ENCODE results near the gene TXNRD2. TPM values are rescaled to one million over a fixed set of nuclear protein-coding genes. Genes with fewer than 3 reads are reported as not detected.

The TXNRD2 gene
- total RNA-seq, 1 experiment from 2014 or later: 23.0 TPM

- ATAC-seq: peak; percentile 21
- Histone ChIP-seq H3K4me2 (ENCODE audit: low read length) (peak overlapping the region; percentile 99), H3K9ac (ENCODE audit: low read length) (peak overlapping the region; percentile 8; the same call in 1 of the 2 replicates), H2AFZ (ENCODE audit: low read length) (no peak overlapping the region), H3K4me1 (ENCODE audit: insufficient read depth, low read length) (peaks cover 52% of the 10 kb centered on the region), H3K27me3 (ENCODE audit: low read length) (no peaks in the 10 kb centered on the region), H4K20me1 (ENCODE audit: low read length) (peaks cover 24% of the 10 kb centered on the region), H3K9me2 (replicated peaks; ENCODE audit: low read length) (no peaks in the 10 kb centered on the region), H3K4me3 (ENCODE audit: low read length) (peak overlapping the region; percentile 12; the same call in 1 of the 2 replicates), H3K36me3 (ENCODE audit: low read depth, low read length) (peaks cover 10% of the 10 kb centered on the region; the same call in 1 of the 2 replicates), H3K79me2 (ENCODE audit: low read length) (peaks cover 69% of the 10 kb centered on the region), H3K27ac (ENCODE audit: low read length) (peak overlapping the region; percentile 77), H3F3A (ENCODE audit: low read length, unreplicated experiment) (no peaks in the 10 kb centered on the region), H3K9me3 (ENCODE audit: low read length) (no peaks in the 10 kb centered on the region)
- no TSS peak for BruUV-seq (replicated peaks)
- peak; percentile 85 for DNase-seq
- ChIA-PET CTCF (no interaction called here), POLR2A (ENCODE audit: unreplicated experiment) (no interaction called here)
- TF ChIP-seq EZH2 (IDR thresholded peaks at IDR 0.05; ENCODE audit: low read length, unreplicated experiment) (no peak), CTCF (conservative IDR thresholded peaks at IDR 0.05; ENCODE audit: low read depth, low read length) (no peak), EZH2phosphoT487 (IDR thresholded peaks at IDR 0.05; ENCODE audit: borderline replicate concordance, low read length) (no peak)
- intact Hi-C loops (cut with micrococcal nuclease): loop anchor here (10.0 kb wide), 1 partner anchor 85 kb away; the partner anchor contains the start of gene TBX1
These were observed 91.5 kb downstream of the TXNRD2 start for GRCh38 chr22:19849835-19850762.

- peaks cover 51% of the 10 kb centered on the region for H3K4me1 ChIP-seq (ENCODE audit: insufficient read depth, low read length)
- intact Hi-C loops (cut with micrococcal nuclease): no loop called here
- BruUV-seq (replicated peaks): no TSS peak
These were observed 93.1 kb downstream of the TXNRD2 start for GRCh38 chr22:19848298-19849224.

More at GRCh38 chr22:19848298-19849224, 93.1 kb downstream of the TXNRD2 start:
- H3K4me2 ChIP-seq (ENCODE audit: low read length): peak overlapping the region; percentile 99
- ATAC-seq: peak; percentile 69
- TF ChIP-seq CTCF (conservative IDR thresholded peaks at IDR 0.05; ENCODE audit: low read depth, low read length) (no peak), EZH2phosphoT487 (IDR thresholded peaks at IDR 0.05; ENCODE audit: borderline replicate concordance, low read length) (no peak), EZH2 (IDR thresholded peaks at IDR 0.05; ENCODE audit: low read length, unreplicated experiment) (no peak)
- peaks cover 55% of the 10 kb centered on the region for H3K79me2 ChIP-seq (ENCODE audit: low read length)
- no peak overlapping the region for H3K9ac ChIP-seq (ENCODE audit: low read length)
- no peaks in the 10 kb centered on the region for H3F3A ChIP-seq (ENCODE audit: low read length, unreplicated experiment)
- peaks cover 23% of the 10 kb centered on the region for H4K20me1 ChIP-seq (ENCODE audit: low read length)
- H3K9me3 ChIP-seq (ENCODE audit: low read length): no peaks in the 10 kb centered on the region
- no peaks in the 10 kb centered on the region for H3K27me3 ChIP-seq (ENCODE audit: low read length)
- no peaks in the 10 kb centered on the region for H3K9me2 ChIP-seq (replicated peaks; ENCODE audit: low read length)
- ChIA-PET POLR2A (ENCODE audit: unreplicated experiment) (interaction anchor here (0.6 to 0.8 kb wide), 2 partner anchors 33 to 42 kb away, joined by 3 read pairs; no protein-coding TSS in a partner anchor), CTCF (no interaction called here)
- peaks cover 10% of the 10 kb centered on the region; the same call in 1 of the 2 replicates for H3K36me3 ChIP-seq (ENCODE audit: low read depth, low read length)
- peak; percentile 83 for DNase-seq
- no peak overlapping the region for H2AFZ ChIP-seq (ENCODE audit: low read length)
- no peak overlapping the region for H3K4me3 ChIP-seq (ENCODE audit: low read length)
- peak overlapping the region; percentile 77 for H3K27ac ChIP-seq (ENCODE audit: low read length)

Measured in PC-3 (cell line).